Endothelial cell of umbilical vein (primary cell): ENCODE measurements around the gene ATP10A. TPM values are rescaled to one million over a fixed set of nuclear protein-coding genes. Genes with fewer than 3 reads are reported as not detected.

ENCODE experiments used
- BruUV-seq: library from RNA; stranded (reverse); fragments of 400-500 nt; replicated peaks from 2 replicates; lab custom pipeline; 2021; lab: Mats Ljungman, UMichigan
- CTCF ChIA-PET: fragments of 300-600, 350-600 bp; sonication (Branson Sonifier 250); formaldehyde crosslinking; loops from one replicate; lab custom pipeline; 2021; ENCODE audit warnings: antibody characterized with exemption, inconsistent platforms; lab: Charles Lee
- POLR2A ChIA-PET: fragments of 300-600, 350-600 bp; sonication (Branson Sonifier 250); formaldehyde crosslinking; loops from one replicate; lab custom pipeline; 2021; ENCODE audit warnings: antibody characterized with exemption, inconsistent platforms; lab: Charles Lee
- DNase-seq: peaks from one replicate; pipeline ENCODE4 v3.0.0-alpha.2; 2011; ENCODE audit warnings: low read depth, low spot score
- FAIRE-seq: peaks from 2 replicates; lab custom pipeline; 2011; peaks lifted over from hg19 to GRCh38; lab: Jason Lieb, UNC
- H2AFZ ChIP-seq: 2 replicates; pipeline ENCODE4 v1.6.0; 2012; ENCODE audit warnings: low read depth, low read length, control low read depth, inconsistent platforms
- H3K27ac ChIP-seq: 2 replicates; pipeline ENCODE4 v1.5.1; 2011; ENCODE audit warnings: low read depth, mild to moderate bottlenecking, control low read depth, low read length, moderate library complexity; ENCODE audit not compliant: insufficient read depth
- H3K27me3 ChIP-seq, 2 experiments: 2 replicates each; pipeline versions ENCODE4 v1.6.0 to v1.6.1; 2011; ENCODE audit warnings: low read length in 2 of 2, mixed read lengths in 1 of 2; ENCODE audit not compliant: control insufficient read depth in 2 of 2, insufficient read depth in 2 of 2
- H3K36me3 ChIP-seq, 2 experiments: 2 replicates in 1 of 2; 3 replicates in 1 of 2; pipeline ENCODE4 v1.5.1; 2011; ENCODE audit warnings: low read length in 2 of 2, mild to moderate bottlenecking in 1 of 2, moderate library complexity in 1 of 2; ENCODE audit not compliant: control insufficient read depth in 2 of 2, insufficient read depth in 2 of 2; ENCODE audit errors: extremely low read depth in 1 of 2
- H3K4me1 ChIP-seq: 3 replicates; pipeline ENCODE4 v1.5.1; 2011; ENCODE audit warnings: mild to moderate bottlenecking, low read length; ENCODE audit not compliant: control insufficient read depth, insufficient read depth; ENCODE audit errors: extremely low read depth
- H3K4me2 ChIP-seq: 2 replicates; pipeline ENCODE4 v1.6.1; 2011; ENCODE audit warnings: low read length, control low read depth, mixed read lengths; ENCODE audit not compliant: insufficient read depth
- H3K4me3 ChIP-seq, 3 experiments: fragments of 200-600 bp in 1 of 3; sonication (generic), shearing (Covaris generic) in 1 of 3; replicated peaks in 1 of 3; 2 replicates each; pipeline ENCODE4 v1.5.1; 2011 to 2016; ENCODE audit warnings: control low read depth in 3 of 3, low read length in 3 of 3, mild to moderate bottlenecking in 2 of 3, inconsistent platforms in 1 of 3, low read depth in 1 of 3, moderate library complexity in 1 of 3; ENCODE audit not compliant: insufficient read depth in 1 of 3
- H3K79me2 ChIP-seq: 2 replicates; pipeline ENCODE4 v1.6.0; 2012; ENCODE audit warnings: low read length, inconsistent platforms; ENCODE audit not compliant: control insufficient read depth, insufficient read depth
- H3K9ac ChIP-seq: replicated peaks from 2 replicates; pipeline ENCODE3; 2011; ENCODE audit warnings: low read length, control low read depth; ENCODE audit not compliant: insufficient read depth; ENCODE audit errors: extremely low read depth
- H3K9me1 ChIP-seq: replicated peaks from 3 replicates; pipeline ENCODE4 v1.6.0; 2011; ENCODE audit warnings: mild to moderate bottlenecking, low read length; ENCODE audit not compliant: control insufficient read depth, insufficient read depth; ENCODE audit errors: extremely low read depth
- H3K9me3 ChIP-seq: replicated peaks from 2 replicates; pipeline ENCODE4 v1.5.1; 2012; ENCODE audit warnings: low read length, inconsistent platforms; ENCODE audit not compliant: control insufficient read depth, insufficient read depth
- H4K20me1 ChIP-seq: replicated peaks from 2 replicates; pipeline ENCODE3; 2011; ENCODE audit warnings: mild to moderate bottlenecking, low read length; ENCODE audit not compliant: control insufficient read depth, insufficient read depth; ENCODE audit errors: extremely low read depth
- EZH2 ChIP-seq: IDR thresholded peaks from 2 replicates; pipeline ENCODE4 v1.6.1; 2012; ENCODE audit warnings: borderline replicate concordance, low read depth, mild to moderate bottlenecking, moderate library complexity, low read length, inconsistent platforms; ENCODE audit not compliant: severe bottlenecking
- FOS ChIP-seq: IDR thresholded peaks from 2 replicates; pipeline ENCODE4 v1.6.1; 2011; ENCODE audit warnings: mild to moderate bottlenecking, low read length, moderate library complexity, borderline replicate concordance; ENCODE audit not compliant: insufficient read depth
- GATA2 ChIP-seq: IDR thresholded peaks from 2 replicates; pipeline ENCODE4 v1.7.0; 2011; ENCODE audit warnings: low read depth, mild to moderate bottlenecking, moderate library complexity, mixed read lengths, low read length; ENCODE audit not compliant: insufficient read length, insufficient read depth
- JUN ChIP-seq: IDR thresholded peaks from 2 replicates; pipeline ENCODE4 v1.6.1; 2011; ENCODE audit warnings: borderline replicate concordance, low read depth; ENCODE audit not compliant: insufficient read length, insufficient read depth
- MYC ChIP-seq: IDR thresholded peaks from one replicate; pipeline ENCODE4 v1.6.1; 2011; ENCODE audit warnings: mild to moderate bottlenecking, low read depth, low read length
- POLR2A ChIP-seq: IDR thresholded peaks from 2 replicates; pipeline ENCODE4 v1.6.1; 2012; ENCODE audit warnings: low read depth, mild to moderate bottlenecking, control low read depth, low read length
- POLR2AphosphoS5 ChIP-seq: IDR thresholded peaks from 2 replicates; pipeline ENCODE4 v1.6.1; 2012; ENCODE audit warnings: low read depth, mild to moderate bottlenecking, control low read depth, low read length, moderate library complexity; ENCODE audit not compliant: insufficient read depth
- dilution Hi-C: fragments of 300-500 bp; cut with MboI; formaldehyde crosslinking; loops from one replicate; pipeline ENCODE4 v1.15.0; 2019; ENCODE audit warnings: low sequenced_read_pairs; ENCODE audit not compliant: extremely low pct_ligation_motif_present
- intact Hi-C: fragments of 100-400 bp; cut with micrococcal nuclease; formaldehyde crosslinking; loops from one replicate; pipeline ENCODE4 v1.10.0; 2022
- polyA plus RNA-seq, 4 experiments: library from polyadenylated mRNA; depleted of rRNA in 3 of 4; stranded (reverse) in 3 of 4; unstranded in 1 of 4; fragments of >200 nt; gene quantifications; 2 replicates each; pipeline versions ENCODE4 v1.2.1 to v1.2.3, GENCODE V29; 2011 to 2012; ENCODE audit warnings: missing spikeins in 1 of 4
- total RNA-seq: library from RNA; stranded (reverse); gene quantifications from 2 replicates; pipeline ENCODE4 v1.2.3, GENCODE V29; 2021
- TF ChIP-seq, protein P1 (sequence below): IDR thresholded peaks from 2 replicates; pipeline ENCODE4 v1.6.1; 2011; ENCODE audit not compliant: insufficient read depth, insufficient read length
- TF ChIP-seq, protein P2 (sequence below), 2 donors: IDR thresholded peaks; 1 replicate in 1 of 2; 2 replicates in 1 of 2; pipeline ENCODE4 v1.5.1; 2011; ENCODE audit warnings: low read length in 2 of 2, mild to moderate bottlenecking in 2 of 2, moderate library complexity in 2 of 2, control low read depth in 1 of 2, inconsistent platforms in 1 of 2, low read depth in 1 of 2; ENCODE audit not compliant: insufficient read depth in 1 of 2; ENCODE audit errors: extremely low read depth in 1 of 2

Gene ATP10A
- total and polyA plus RNA-seq, 2 donors (not counting 3 experiments of a cell fraction or from before 2014, with no cell fraction given): not detected

DNA sequence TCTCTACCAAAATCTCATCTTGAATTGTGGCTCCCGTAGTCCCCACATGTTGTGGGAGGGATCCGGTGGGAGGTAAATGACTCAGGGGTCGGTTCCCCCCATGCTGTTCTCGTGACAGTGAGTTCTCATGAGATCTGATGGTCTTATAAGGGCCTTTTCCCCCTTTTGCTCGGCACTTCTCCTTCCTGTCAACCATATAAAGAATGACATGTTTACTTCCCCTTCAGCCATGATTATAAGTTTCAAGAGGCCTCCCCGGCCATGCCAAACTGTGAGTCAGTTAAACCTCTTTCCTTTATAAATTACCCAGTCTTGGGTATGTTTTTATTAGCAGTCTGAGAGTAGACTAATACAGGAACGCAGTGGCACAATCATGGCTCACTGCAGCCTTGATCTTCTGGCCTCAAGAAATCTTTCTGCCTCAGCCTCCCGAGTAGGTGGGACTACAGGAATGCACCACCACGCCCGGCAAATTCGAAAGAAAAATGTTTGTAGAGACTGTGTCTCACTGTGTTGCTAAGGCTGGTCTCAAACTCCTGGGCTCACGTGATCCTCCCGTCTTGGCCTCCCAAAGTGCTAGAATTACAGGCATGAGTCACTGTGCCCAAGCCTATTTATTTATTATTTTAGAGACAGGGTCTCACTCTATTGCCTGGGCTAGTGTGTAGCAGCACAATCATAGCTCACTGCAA lies 101.0 kb downstream of the ATP10A start:
- no peak overlapping the region for H3K4me3 ChIP-seq
- BruUV-seq: no TSS peak
- FAIRE-seq (no peak), DNase-seq (no peak)
- peaks cover 11% of the 10 kb centered on the region for H3K9me3 ChIP-seq
- intact Hi-C loops (no loop called here), dilution Hi-C loops (no loop called here)
- H2AFZ ChIP-seq: no peak overlapping the region
- H3K4me1 ChIP-seq: no peaks in the 10 kb centered on the region
- H3K27me3 ChIP-seq: no peaks in the 10 kb centered on the region
- H3K4me2 ChIP-seq: no peak overlapping the region
- TF ChIP-seq, protein P1, sequence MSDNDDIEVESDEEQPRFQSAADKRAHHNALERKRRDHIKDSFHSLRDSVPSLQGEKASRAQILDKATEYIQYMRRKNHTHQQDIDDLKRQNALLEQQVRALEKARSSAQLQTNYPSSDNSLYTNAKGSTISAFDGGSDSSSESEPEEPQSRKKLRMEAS: no peak
- no peak for TF ChIP-seq JUN
- no peak for TF ChIP-seq POLR2AphosphoS5
- no peak for TF ChIP-seq MYC
- TF ChIP-seq FOS: no peak
- TF ChIP-seq EZH2: no peak
- TF ChIP-seq GATA2: no peak
- no peak for TF ChIP-seq POLR2A
- TF ChIP-seq, protein P2, sequence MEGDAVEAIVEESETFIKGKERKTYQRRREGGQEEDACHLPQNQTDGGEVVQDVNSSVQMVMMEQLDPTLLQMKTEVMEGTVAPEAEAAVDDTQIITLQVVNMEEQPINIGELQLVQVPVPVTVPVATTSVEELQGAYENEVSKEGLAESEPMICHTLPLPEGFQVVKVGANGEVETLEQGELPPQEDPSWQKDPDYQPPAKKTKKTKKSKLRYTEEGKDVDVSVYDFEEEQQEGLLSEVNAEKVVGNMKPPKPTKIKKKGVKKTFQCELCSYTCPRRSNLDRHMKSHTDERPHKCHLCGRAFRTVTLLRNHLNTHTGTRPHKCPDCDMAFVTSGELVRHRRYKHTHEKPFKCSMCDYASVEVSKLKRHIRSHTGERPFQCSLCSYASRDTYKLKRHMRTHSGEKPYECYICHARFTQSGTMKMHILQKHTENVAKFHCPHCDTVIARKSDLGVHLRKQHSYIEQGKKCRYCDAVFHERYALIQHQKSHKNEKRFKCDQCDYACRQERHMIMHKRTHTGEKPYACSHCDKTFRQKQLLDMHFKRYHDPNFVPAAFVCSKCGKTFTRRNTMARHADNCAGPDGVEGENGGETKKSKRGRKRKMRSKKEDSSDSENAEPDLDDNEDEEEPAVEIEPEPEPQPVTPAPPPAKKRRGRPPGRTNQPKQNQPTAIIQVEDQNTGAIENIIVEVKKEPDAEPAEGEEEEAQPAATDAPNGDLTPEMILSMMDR (IDR thresholded peaks at IDR 0.05; ENCODE audit: extremely low read depth in 1 of 2, insufficient read depth in 1 of 2, low read depth in 1 of 2, low read length in 2 of 2): no peak
- H3K9ac ChIP-seq: no peak overlapping the region
- H3K27ac ChIP-seq: no peak overlapping the region
- H3K36me3 ChIP-seq: no peaks in the 10 kb centered on the region
- H3K79me2 ChIP-seq: no peaks in the 10 kb centered on the region
- ChIA-PET POLR2A (no interaction called here), CTCF (no interaction called here)
- no peaks in the 10 kb centered on the region for H3K9me1 ChIP-seq
- no peaks in the 10 kb centered on the region for H4K20me1 ChIP-seq
